Thyroid gland (tissue), 4 donors: Measurements from ENCODE around the gene LOXL4.

ENCODE experiments used
- POLR2A ChIP-seq, 2 donors: fragments of 450-650 bp; IDR thresholded peaks; one replicate each; pipeline ENCODE4 v1.6.1; 2017; ENCODE audit warnings: antibody characterized with exemption in 2 of 2, mild to moderate bottlenecking in 2 of 2, moderate library complexity in 1 of 2
- TF ChIP-seq, protein P1 (sequence below), 6 experiments: fragments of 200-600 bp in 3 of 6; fragments of 450-650 bp in 3 of 6; sonication (generic) in 3 of 6; IDR thresholded peaks; one replicate each; pipeline ENCODE4 v1.5.1; 2016 to 2019; ENCODE audit warnings: antibody characterized with exemption in 6 of 6, mild to moderate bottlenecking in 2 of 6, inconsistent platforms in 1 of 6, moderate library complexity in 1 of 6

DNA sequence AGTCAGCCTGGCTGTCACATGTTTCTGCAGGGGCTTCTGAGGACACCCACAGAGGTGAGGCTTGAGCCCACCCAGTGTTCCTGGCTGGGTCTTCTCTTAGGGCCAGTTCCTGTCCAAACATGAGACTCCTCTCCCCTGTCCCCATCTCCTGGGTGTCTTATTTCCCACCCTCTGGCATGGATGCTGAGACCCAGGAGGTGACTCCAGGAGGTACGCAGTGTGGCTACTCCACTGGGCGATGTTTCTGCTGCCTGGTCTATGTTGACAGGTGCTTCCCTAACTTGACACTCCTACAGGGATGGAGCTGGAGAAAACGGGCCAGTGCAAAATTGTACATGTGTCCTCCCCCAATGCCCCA lies 26.3 kb upstream of the LOXL4 start:
- TF ChIP-seq, protein P1, sequence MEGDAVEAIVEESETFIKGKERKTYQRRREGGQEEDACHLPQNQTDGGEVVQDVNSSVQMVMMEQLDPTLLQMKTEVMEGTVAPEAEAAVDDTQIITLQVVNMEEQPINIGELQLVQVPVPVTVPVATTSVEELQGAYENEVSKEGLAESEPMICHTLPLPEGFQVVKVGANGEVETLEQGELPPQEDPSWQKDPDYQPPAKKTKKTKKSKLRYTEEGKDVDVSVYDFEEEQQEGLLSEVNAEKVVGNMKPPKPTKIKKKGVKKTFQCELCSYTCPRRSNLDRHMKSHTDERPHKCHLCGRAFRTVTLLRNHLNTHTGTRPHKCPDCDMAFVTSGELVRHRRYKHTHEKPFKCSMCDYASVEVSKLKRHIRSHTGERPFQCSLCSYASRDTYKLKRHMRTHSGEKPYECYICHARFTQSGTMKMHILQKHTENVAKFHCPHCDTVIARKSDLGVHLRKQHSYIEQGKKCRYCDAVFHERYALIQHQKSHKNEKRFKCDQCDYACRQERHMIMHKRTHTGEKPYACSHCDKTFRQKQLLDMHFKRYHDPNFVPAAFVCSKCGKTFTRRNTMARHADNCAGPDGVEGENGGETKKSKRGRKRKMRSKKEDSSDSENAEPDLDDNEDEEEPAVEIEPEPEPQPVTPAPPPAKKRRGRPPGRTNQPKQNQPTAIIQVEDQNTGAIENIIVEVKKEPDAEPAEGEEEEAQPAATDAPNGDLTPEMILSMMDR (IDR thresholded peaks at IDR 0.05): no peak
- no peak for TF ChIP-seq POLR2A (IDR thresholded peaks at IDR 0.05)
